SKM-1 treated with dmso at 0.1 percent for 144 hours (cell line): Measurements from ENCODE around the gene GFRA1.

Source experiments
- DNase-seq: peaks from one replicate; lab custom pipeline; 2025; ENCODE audit not compliant: unreplicated experiment; lab: John Stamatoyannopoulos, UW

Gene GFRA1

DNA sequence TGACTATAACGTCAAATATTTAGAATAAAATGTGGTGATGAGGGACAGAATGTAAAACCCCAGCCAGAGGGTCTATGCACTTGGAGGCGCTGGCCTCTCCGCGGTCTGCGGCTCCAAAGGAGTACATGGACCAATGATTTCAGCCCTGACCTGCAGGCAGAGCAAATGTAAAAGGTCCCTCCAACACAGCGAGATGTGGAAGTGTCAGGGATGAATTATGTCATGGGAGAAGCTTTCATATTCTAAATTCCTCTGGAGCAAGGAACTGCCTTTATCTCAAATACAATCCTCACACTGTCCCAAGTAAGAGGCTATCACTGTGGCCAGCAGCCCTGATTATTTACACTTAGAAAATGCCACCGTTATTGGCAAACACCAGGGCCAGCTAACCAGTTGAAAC is 139.4 kb downstream of the GFRA1 start:
- no peak for DNase-seq

DNA sequence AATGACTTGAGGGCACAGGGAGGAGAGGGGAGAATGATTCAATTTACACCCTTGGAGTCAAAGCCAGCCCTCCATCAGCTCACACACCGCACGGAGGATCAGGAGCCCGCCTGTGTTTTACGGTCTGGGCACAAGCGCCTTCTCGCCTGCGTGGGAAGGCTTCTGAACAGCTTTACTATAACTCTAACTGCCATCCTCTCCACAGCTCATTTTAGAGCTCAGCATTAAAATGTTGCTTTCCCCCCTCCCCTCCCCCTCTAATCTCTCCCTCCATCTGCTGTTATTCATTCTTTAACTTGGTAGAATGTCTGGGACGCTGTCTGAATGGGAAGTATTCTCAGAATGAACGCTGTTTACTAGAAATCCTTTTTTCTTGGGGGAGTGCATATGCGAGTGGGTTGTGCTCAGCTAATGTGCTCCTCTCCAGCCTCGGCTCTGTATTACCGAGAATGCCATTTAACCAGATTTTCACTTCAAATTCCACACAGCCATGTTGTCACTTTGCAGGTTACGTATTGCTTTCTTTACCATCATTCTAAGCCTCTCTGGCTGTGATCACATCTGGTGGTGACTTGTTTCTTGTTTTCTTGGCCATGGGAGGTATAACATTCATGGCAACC is 140.1 kb downstream of the GFRA1 start:
- DNase-seq, result no peak

DNA sequence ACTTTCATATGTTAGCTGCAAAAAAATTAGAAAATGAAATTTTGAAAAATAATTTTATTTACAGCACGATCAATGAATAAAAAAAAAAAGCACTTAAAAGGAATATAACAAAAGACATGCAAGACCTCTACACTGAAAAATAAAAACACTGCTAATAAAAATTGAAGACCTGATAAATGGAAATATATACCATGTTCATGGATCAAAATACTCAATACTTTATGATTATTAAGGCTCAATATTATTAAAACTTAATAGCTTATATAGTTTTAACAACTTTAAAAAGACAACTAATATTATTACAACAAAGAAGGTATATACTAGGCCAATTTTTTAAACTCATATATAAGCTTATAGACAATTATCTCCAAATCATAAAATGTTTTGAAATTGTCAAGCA is 143.0 kb downstream of the GFRA1 start:
- no peak for DNase-seq

DNA sequence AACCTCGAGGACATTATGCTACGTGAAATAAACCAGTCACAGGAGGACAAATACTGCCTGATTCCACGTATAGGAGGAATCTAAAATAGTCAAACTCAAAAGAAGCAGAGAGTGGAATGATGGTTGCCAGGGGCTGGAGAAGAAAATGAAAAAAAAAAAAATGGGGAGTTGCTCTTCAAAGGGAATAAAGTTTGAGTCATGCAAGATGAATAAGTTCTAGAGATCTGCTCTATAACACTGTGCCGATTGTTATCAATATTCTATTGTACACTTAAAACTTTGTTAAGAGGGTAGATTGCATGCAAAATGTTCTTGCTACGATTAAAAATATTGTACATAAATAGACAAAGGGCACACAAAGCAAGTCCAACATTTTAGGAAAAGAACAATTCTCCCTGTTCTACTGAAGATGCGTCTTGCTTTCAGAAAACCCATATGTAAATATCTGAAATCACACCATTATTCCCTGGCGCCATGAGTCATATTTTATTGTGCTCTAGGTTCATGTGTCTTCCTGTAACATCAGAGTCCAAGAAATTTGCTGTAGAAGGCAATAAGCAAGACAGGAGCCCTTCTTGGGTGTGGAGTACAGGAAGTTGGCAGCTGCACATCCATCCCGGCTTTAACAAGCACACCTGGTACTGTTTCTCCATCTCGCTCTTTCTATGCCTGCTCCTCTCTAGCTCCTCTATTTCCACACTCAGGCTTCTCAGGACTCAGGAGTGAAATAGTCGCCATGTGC is 145.9 kb downstream of the GFRA1 start:
- DNase-seq, result no peak

DNA sequence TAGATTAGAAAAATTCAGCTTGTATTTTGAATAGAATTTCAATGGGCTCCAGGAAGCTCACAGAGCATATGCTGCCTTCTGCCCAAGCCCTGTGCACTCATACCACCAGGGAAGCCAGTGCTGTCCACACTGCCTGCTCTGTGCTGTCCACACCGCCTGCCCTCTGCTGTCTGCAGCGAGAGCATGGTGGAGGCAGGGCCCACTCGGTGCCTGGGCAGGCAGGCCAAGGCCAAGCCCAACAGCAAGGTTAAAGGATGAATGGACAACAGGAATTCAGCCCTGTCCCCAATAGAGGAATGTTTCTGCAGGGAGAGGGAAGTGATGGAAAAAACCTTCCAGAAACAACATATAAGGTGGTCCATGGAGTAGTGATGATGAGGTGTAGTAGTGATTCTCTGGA is 146.8 kb downstream of the GFRA1 start:
- DNase-seq, result no peak

DNA sequence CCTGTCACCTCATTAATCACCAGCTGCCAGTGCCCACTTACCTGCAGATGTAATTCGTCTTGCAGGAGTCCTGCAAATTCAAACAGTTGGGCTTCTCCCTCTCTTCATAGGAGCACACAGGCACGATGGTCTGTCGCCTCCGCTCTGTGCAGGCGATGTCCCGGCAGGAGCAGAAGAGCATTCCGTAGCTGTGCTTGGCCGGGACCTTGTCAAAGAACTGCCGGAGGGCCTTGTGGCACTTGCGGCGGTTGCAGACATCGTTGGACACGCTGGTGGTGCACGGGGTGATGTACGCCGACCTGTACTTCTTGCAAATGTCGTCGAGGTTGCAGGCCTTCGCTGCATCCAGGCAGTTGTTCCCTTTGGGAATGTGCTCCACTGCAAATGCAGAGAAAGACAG is 147.8 kb downstream of the GFRA1 start:
- no peak for DNase-seq

DNA sequence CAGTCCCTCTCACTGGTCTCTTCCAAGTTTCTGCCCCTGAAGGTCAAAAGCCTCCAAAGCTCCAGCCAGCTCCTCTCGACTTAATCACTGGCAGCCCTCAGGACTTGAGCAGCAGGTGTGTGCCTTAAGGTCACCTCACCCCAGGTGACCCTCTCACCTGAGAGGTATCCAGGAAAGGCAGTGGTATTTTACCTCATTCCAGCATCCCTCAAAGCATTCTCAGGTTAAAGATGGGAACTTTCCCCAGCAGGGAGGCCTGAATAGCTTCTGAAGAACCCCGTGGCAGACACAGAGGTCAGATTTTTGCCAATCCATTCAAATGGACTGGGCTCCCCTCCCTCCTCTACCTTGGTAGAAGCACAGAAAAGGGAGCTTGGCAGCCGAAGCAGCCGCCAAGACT is 148.2 kb downstream of the GFRA1 start:
- DNase-seq, result no peak

DNA sequence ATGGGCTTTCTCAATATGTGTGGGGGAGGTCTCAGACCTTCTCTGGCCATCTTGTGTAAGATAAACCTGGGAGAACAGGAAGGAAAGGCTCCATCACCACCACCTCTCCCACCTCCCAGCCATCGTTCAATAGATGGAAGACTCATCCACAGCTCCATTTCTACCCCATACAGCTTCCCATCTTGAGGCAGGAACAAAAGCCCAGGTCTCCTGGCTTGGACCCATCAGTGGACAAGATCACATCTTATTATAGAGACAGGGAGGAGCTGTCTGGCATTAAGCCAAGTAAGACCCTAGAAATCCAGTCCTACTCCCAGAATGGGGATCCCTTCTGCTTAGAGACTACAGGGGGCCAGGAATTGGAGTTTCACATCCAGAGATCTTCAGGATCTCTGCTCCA is 150.3 kb downstream of the GFRA1 start:
- no peak for DNase-seq

DNA sequence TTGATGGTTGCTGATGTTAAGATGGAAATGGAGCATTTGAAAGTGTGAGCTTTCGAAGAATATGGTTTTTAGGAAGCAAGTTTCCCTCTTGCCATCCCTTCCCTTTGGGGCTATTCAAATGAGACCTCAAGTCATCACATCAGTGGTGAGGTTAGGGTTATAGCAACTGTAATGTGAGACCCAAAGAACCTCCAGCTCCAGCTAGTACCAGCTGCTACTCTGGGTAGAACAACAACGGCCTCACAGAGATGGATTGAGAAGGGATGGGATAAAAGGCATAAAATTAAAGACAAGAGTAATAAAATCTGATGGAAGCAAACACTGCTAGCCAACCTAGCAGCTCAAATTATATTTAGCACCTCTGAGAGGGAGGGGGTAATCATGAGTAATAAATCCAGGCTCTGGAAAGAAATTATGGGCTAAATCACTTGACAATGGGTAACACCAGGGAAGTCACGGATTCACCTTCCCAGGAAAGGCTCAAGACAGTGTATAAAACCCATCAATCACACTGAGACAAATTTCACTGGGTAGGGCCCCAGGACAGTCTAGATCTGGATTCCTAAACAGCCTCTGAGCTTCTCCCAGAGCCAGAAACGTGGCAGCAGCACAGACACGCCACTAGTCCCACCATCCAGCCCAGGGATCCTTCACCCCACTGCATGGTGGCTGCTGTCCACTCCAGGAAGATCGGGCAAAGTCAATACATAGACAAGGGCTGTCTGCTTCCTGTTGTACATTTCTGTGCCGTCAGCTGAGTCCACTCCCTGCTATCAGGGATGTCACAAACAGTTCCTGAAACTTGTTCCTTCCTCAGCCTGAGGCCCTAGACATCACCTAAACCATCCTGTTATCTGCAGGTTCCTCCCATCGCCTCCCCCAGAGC is 151.1 kb downstream of the GFRA1 start:
- peak; percentile 11 for DNase-seq

DNA sequence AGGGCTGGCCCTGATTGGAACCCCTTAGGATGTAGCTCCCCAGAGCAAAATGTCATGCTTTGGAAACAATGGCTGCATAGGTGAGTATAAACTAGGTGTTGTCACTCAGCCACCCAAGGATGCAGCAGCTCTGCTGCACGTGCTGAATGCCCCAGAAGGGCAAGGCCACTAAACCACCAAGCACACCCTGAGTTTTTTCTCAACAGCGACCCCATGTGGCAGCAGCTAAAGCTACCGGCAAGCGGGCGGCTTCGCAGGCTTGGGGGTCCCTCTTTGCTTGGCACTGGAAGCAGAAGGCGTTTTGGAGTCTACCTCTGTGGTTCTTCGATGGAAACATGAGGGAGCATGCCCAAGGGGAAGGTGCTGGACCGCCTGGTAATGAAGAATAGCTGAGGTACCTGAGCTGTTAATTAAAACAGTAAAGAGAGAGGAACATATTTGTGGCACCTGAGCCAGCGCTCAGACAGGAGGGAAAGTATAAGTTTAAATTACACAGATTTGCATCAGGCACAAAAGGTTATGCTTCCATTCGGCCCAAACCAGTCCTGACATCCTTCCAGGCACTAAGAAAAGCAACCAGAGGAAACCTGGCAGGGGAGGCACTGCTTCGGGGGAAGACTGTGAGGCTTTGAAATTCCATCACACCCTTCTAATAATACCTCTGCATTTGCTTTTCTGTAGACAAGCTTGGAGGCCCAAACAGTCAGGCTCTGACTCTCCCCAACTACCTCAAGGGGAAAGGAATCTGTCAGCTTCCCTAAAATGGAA is 152.1 kb downstream of the GFRA1 start:
- DNase-seq, result no peak

DNA sequence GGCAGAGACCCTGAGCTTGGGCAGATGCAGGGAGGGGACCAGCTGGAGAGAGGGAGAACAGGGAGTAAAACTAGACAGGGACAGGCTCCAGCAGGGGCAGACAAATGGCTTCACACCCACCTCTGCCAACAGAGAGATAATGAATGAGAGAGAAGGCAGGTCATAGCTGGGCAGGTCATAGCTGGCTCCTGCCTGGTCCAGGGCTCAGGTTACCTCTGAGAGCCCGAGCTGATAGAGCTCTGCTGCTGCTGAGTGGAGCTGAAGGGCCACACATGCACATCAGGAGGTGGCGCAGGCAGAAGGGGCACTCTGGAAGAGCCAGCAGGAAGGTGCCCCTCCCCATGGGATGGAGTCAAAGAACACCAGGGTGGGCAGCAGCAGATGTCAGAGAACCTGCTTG is 154.2 kb downstream of the GFRA1 start:
- DNase-seq, result no peak

DNA sequence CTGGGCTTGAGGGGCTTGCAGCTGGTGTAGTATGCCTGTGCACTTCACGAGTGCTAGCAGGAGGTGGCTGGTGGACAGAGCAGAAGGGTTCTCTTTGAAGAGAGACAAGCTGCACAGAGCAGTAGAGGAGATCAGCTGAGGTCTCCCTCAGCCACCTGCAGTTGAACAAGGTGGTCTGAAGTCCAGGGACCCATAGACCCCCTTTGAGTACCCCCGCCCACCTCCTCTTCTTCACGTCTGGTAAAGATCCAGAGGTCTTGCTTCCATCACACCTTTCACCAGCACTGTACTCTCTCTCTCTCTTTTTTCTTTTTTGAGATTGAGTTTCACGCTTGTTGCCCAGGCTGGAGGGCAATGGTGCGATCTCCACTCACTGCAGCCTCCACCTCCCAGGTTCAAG is 157.2 kb downstream of the GFRA1 start:
- no peak for DNase-seq

DNA sequence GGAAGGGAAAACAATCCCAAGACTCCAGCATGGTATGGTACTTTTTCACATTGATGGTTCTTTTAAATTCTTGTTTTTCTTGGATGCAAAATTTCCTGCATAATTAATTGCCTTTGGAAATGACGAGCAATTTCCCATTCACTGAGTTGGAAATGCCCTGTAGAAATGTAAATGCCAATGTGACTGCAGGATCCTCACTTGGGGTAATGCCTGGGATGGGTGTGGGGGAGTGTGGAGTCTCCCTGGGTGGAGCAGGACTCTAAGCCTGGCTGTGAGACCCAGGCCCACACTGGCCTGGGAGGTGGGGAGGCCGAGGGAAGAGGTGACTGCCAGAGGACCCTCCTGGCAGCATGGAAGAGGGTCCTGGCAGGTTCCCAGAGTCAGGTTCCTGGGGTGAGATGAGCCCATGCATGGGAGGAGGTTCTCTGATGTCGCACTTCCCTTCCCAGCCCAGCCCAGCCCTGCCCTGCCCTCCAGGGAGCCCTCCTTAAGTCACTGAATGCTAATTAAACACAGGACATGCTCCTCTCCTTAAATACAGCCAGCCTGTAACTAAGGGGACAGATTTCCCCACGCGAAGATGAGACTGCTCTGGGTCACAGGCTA is 157.9 kb downstream of the GFRA1 start:
- DNase-seq, result no peak

DNA sequence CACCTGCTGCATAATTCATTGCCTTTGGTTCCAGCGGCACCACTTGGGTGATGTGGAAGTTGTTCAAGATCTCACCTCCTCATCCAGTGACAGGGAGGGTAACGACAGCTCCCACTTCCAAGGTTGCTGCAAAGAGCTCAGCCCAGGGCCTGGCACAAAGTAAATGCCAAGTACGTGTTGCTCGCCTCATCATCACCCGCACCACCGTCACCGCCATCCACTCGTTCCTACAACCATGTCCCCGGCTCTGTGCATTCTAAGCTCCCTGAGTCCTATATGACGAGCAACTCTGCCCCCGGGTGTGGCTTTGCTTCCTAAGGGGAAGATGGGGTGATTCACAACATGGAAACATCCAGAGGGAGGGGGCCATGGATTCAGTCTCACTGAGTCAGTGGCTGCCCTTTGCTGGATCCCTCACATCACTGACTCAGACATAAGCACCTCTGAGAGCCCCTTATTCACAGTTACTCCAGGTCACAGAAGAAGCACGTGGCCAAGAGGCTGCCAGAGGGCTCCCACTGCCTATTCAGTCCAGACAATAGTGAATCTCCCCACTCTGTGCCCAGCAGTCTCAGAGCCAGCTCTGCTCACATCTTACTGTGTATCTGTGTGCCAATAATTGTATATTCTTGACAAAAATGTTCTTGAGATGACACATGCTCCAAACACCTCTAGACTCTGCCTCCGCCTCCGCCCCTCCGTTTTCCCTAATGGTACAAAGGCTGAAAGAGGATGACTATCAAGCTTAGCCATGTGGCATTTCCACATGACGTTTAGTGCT is 159.1 kb downstream of the GFRA1 start:
- DNase-seq, result no peak

DNA sequence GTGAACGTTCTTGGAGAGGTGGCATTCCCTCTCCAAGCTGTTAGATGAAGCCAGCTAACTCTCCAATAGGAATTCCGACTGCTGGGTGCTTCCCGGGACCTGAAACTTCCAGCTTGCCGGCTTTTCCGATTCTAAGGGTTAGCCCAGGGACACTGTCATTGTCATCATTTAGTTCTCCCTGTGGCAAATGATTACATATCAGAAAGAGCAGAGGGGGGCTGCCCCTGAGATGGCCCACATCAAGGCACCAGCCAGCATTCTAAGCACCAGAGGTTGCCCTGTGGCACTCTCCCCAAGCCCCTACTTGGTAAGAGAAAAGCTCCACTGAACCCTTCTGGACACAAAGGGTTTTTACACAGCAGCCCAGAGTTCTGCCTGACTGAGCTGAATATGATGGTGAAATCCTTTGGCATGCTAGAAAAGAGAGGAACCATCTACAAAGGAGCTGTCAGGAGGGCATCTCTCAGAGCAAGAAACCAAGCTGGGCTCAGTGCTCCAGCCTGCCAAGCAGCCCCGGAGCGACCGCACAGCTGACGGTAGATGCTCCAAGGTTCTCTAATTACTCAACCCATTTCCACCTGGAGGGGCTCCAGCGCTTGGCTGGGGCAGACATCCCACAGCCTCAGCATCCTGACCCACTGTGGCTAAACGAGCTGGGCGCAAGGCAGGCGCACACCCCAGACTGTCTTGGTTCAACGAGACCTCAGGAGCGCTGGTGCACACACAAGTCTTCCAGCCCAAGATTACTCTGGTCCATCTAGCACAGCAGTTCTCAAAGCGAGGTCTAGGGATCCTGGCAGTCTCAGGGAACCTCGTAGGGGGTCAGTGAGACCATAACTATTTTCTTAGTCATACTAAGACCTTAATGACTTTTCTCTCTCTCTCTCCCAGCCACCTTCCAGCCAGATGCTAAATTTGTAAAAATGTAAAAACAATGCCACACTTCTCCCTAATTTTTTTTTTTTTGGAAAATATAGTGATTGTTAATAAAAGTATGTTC is 160.5 kb downstream of the GFRA1 start:
- no peak for DNase-seq

DNA sequence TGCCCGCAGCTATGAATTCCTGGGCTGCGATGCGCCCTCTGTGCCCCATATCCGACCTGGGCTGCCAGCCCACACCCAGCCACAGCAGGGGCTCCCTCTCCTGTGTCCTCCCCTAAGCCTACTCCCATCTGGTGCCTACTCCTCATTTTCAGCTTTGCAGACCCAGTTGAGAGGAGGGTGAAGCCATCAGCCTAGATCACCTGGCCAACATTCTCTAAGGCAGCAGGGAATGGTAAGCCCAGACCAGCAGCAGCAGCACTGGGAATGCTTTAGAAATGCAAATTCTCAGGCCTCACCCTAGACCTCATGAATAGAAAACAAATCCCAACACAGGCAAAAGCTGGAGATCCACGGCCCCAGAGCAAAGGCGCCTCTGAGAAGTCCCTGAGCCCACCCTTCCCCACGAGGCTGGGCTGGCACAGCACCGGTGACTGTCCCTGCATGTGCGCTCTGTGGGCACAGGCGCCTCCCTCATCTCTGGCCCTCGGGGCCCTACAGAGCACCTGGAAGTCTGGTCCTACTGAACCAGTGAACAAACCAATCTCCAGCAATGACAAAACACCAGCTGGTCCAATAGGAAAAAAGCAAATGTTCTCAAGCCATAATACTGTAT is 161.4 kb downstream of the GFRA1 start:
- no peak for DNase-seq

DNA sequence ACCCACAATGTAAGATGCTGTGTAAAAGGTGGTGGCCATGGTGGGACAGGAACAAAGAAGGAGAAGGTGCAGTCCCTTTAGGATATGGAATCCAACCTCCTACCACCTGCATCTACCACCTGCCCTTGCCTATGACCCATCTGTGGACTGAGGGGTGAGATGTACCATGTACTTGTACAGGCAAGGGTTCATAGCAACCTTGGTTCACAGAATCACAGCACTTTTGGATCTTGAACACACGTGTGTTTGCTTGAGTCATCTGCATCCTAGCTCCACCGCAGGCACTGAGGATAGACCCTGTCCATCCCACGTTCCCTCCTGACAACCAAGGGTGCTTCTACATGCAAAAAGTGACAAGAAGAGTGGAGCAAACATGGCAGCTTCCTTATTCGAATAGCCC is 162.3 kb downstream of the GFRA1 start:
- DNase-seq, result no peak

DNA sequence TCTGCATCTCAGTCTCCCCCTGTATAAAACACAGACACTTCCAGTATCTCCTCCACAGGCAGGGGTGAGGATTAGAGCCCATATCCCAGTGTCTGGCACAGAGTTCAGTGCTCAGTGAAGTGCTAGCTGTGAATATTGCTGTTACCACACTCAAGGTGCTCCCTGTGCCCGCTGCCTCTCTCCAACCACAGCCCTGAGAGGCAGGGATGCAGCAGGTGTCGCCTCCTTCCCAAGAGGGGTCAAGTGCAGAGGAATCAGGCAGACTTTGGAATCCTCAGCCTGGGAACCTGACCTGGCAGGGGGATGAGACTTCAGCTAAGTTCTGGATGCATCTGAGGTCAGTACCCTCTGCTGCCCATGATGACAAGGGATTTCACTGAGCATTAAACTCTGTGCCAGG is 163.1 kb downstream of the GFRA1 start:
- DNase-seq, result no peak
